Measurements from ENCODE around the gene SCARB1. TPM values are rescaled to one million over a fixed set of nuclear protein-coding genes. Genes with fewer than 3 reads are reported as not detected.
"Not testable (repeated sequence)": the region's sequence is repeated elsewhere in the genome, so short reads cannot be mapped to it uniquely, and the experiment has no call there.

Gene SCARB1
- total and polyA plus RNA-seq, 2 experiments from 2014 or later: 2.2 to 5.2 TPM

DNA sequence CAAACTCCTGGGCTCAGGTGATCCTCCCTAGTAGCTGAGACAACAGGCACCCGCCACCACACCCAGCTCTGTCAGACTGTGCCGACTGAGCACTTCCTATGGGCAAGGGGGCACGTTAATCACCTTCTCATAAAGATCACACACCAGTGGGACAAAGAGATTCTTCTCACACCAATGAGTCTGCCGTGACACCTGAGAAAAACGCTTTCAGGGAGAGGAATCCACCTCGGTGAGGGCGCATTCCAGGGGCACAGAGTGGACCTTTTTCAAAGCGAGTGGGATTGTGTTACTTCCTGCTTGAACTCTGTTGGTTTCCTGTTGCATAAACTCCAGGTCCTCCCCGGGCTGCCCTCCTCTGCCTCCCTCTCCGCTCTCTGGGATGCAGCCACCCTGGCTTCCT is 17.5 kb upstream of the SCARB1 start:
- no peaks in the 10 kb centered on the region for H3K4me1 ChIP-seq (ENCODE audit: insufficient read depth)
- H2AFZ ChIP-seq: no peak overlapping the region
- no peaks in the 10 kb centered on the region for H3K79me2 ChIP-seq (ENCODE audit: insufficient read depth)
- H3K9me2 ChIP-seq (ENCODE audit: insufficient read depth): no peaks in the 10 kb centered on the region
- no peak for DNase-seq
- H3K36me3 ChIP-seq (ENCODE audit: low read depth): no peaks in the 10 kb centered on the region
- H3K4me2 ChIP-seq (ENCODE audit: unreplicated experiment): no peak overlapping the region
- no peak overlapping the region for H3K27ac ChIP-seq
- no peaks in the 10 kb centered on the region for H3K9me3 ChIP-seq (ENCODE audit: low read depth)
- no peaks in the 10 kb centered on the region for H3K27me3 ChIP-seq (replicated peaks; ENCODE audit: insufficient read depth)
- H3F3A ChIP-seq (ENCODE audit: insufficient read depth): no peaks in the 10 kb centered on the region
- no peak for TF ChIP-seq EZH2 (IDR thresholded peaks at IDR 0.05; ENCODE audit: insufficient read depth, poor library complexity, severe bottlenecking)
- no peak for TF ChIP-seq EZH2phosphoT487 (IDR thresholded peaks at IDR 0.05; ENCODE audit: insufficient read depth, low read depth)
- H3K9ac ChIP-seq: no peak overlapping the region
- in situ Hi-C loops (cut with MboI): no loop called here
- 76 to 78% methylated on average over 10 of the region's 10 CpGs for WGBS, 2 experiments (ENCODE audit: low coverage in 1 of 2, low lambda C conversion rate in 2 of 2, missing lambda C conversion rate in 2 of 2)
- H3K4me3 ChIP-seq: no peak overlapping the region
- no peaks in the 10 kb centered on the region for H4K20me1 ChIP-seq (ENCODE audit: insufficient read depth)

- H3K4me1 ChIP-seq (ENCODE audit: insufficient read depth); H3K9me3 ChIP-seq (ENCODE audit: low read depth); H3K27ac ChIP-seq; H3K79me2 ChIP-seq (ENCODE audit: insufficient read depth); H4K20me1 ChIP-seq (ENCODE audit: insufficient read depth); H3K4me2 ChIP-seq (ENCODE audit: unreplicated experiment); in situ Hi-C loops (cut with MboI); H2AFZ ChIP-seq; H3K4me3 ChIP-seq; H3F3A ChIP-seq (ENCODE audit: insufficient read depth); H3K9ac ChIP-seq; DNase-seq; H3K27me3 ChIP-seq (replicated peaks; ENCODE audit: insufficient read depth); H3K9me2 ChIP-seq (ENCODE audit: insufficient read depth); H3K36me3 ChIP-seq (ENCODE audit: low read depth): not testable (repeated sequence)
- WGBS, 2 experiments (ENCODE audit: low coverage in 1 of 2, low lambda C conversion rate in 2 of 2, missing lambda C conversion rate in 2 of 2): 90 to 93% methylated on average over 11 of the region's 11 CpGs
These were observed 16.7 kb upstream of the SCARB1 start for GRCh38 chr12:124880335-124880734.

GRCh38 chr12:124878795-124879516 is 15.3 kb upstream of the SCARB1 start:
- no peak for TF ChIP-seq EZH2 (IDR thresholded peaks at IDR 0.05; ENCODE audit: insufficient read depth, poor library complexity, severe bottlenecking)
- WGBS, 2 experiments (ENCODE audit: low coverage in 1 of 2, low lambda C conversion rate in 2 of 2, missing lambda C conversion rate in 2 of 2): 81 to 85% methylated on average over 18 of the region's 18 CpGs

DNA sequence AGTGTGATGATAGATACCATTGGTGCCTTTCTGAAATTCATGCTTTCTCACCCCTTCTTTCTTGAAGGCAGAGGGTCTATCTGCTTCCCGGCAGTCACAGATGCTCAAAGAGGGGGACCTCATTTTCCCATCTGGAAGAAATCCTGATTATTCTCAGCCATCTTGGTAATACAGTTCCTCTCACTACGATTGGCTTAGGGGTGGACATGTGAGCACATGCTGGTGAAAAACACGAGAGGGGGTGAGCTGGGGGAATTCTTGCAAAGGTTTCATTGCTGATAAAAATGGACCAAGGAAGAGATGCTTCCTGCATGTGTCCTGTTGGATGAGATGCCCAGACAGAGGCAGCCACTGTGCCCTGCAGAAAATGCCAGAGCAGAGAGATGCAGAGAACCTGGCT is 13.8 kb upstream of the SCARB1 start:
- H2AFZ ChIP-seq: no peak overlapping the region

More at GRCh38 chr12:124878795-124879516, 15.3 kb upstream of the SCARB1 start:
- Histone ChIP-seq H3K9me3 (ENCODE audit: low read depth) (no peaks in the 10 kb centered on the region), H3K9me2 (ENCODE audit: insufficient read depth) (no peaks in the 10 kb centered on the region), H3K27me3 (replicated peaks; ENCODE audit: insufficient read depth) (no peaks in the 10 kb centered on the region), H3K36me3 (ENCODE audit: low read depth) (no peaks in the 10 kb centered on the region), H3K79me2 (ENCODE audit: insufficient read depth) (no peaks in the 10 kb centered on the region), H3K9ac (no peak overlapping the region), H3K27ac (no peak overlapping the region), H4K20me1 (ENCODE audit: insufficient read depth) (no peaks in the 10 kb centered on the region), H3K4me2 (ENCODE audit: unreplicated experiment) (no peak overlapping the region), H2AFZ (no peak overlapping the region), H3K4me1 (ENCODE audit: insufficient read depth) (no peaks in the 10 kb centered on the region), H3F3A (ENCODE audit: insufficient read depth) (no peaks in the 10 kb centered on the region), H3K4me3 (no peak overlapping the region)
- in situ Hi-C loops (cut with MboI): no loop called here
- no peak for DNase-seq

DNA sequence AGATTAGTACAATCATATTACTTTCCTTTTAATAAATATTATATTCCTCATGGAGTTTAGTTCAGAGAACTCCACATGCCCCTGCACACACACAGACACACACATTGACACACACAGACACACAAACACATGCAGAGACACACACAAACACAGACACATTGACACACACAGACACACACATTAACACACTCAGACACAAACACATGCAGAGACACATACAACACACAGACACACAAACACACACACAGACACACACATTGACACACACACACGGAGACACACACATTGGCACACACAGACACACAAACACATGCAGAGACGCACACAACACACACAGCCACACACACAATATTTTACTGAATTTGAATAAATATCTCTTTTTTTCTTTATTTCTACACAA is 12.5 kb upstream of the SCARB1 start:
- H3K4me3 ChIP-seq: no peak overlapping the region
- in situ Hi-C loops (cut with MboI): no loop called here
- H3K9ac ChIP-seq: no peak overlapping the region
- 66 to 69% methylated on average over 2 of the region's 2 CpGs for WGBS, 2 experiments (ENCODE audit: low coverage in 1 of 2, low lambda C conversion rate in 2 of 2, missing lambda C conversion rate in 2 of 2)
- no peak overlapping the region for H3K27ac ChIP-seq
- no peaks in the 10 kb centered on the region for H3K4me1 ChIP-seq (ENCODE audit: insufficient read depth)
- TF ChIP-seq EZH2 (IDR thresholded peaks at IDR 0.05; ENCODE audit: insufficient read depth, poor library complexity, severe bottlenecking): no peak
- TF ChIP-seq EZH2phosphoT487 (IDR thresholded peaks at IDR 0.05; ENCODE audit: insufficient read depth, low read depth): no peak
- no peak overlapping the region for H2AFZ ChIP-seq
- H3F3A ChIP-seq (ENCODE audit: insufficient read depth): no peaks in the 10 kb centered on the region
- H3K27me3 ChIP-seq (replicated peaks; ENCODE audit: insufficient read depth): no peaks in the 10 kb centered on the region
- DNase-seq: no peak
- H3K9me3 ChIP-seq (ENCODE audit: low read depth): no peaks in the 10 kb centered on the region
- H3K4me2 ChIP-seq (ENCODE audit: unreplicated experiment): no peak overlapping the region
- no peaks in the 10 kb centered on the region for H3K9me2 ChIP-seq (ENCODE audit: insufficient read depth)
- H3K79me2 ChIP-seq (ENCODE audit: insufficient read depth): no peaks in the 10 kb centered on the region
- no peaks in the 10 kb centered on the region for H3K36me3 ChIP-seq (ENCODE audit: low read depth)
- H4K20me1 ChIP-seq (ENCODE audit: insufficient read depth): no peaks in the 10 kb centered on the region

More for the DNA sequence above, 13.8 kb upstream of the SCARB1 start:
- no peak overlapping the region for H3K4me3 ChIP-seq
- no peak overlapping the region for H3K4me2 ChIP-seq (ENCODE audit: unreplicated experiment)
- no peak for DNase-seq
- no peaks in the 10 kb centered on the region for H3K4me1 ChIP-seq (ENCODE audit: insufficient read depth)
- in situ Hi-C loops (cut with MboI): no loop called here
- no peaks in the 10 kb centered on the region for H3K27me3 ChIP-seq (replicated peaks; ENCODE audit: insufficient read depth)
- no peaks in the 10 kb centered on the region for H3K36me3 ChIP-seq (ENCODE audit: low read depth)
- no peak overlapping the region for H3K27ac ChIP-seq
- TF ChIP-seq EZH2 (IDR thresholded peaks at IDR 0.05; ENCODE audit: insufficient read depth, poor library complexity, severe bottlenecking) (no peak), EZH2phosphoT487 (IDR thresholded peaks at IDR 0.05; ENCODE audit: insufficient read depth, low read depth) (no peak)
- H3K9me3 ChIP-seq (ENCODE audit: low read depth): no peaks in the 10 kb centered on the region
- no peak overlapping the region for H3K9ac ChIP-seq
- no peaks in the 10 kb centered on the region for H3K79me2 ChIP-seq (ENCODE audit: insufficient read depth)
- H3K9me2 ChIP-seq (ENCODE audit: insufficient read depth): no peaks in the 10 kb centered on the region
- H4K20me1 ChIP-seq (ENCODE audit: insufficient read depth): no peaks in the 10 kb centered on the region
- WGBS, 2 experiments (ENCODE audit: low coverage in 1 of 2, low lambda C conversion rate in 2 of 2, missing lambda C conversion rate in 2 of 2): 49 to 55% methylated on average over 3 of the region's 3 CpGs
- H3F3A ChIP-seq (ENCODE audit: insufficient read depth): no peaks in the 10 kb centered on the region
